Natural killer cell (primary cell): ENCODE measurements around the gene FOXB2. TPM values are rescaled to one million over a fixed set of nuclear protein-coding genes. Genes with fewer than 3 reads are reported as not detected.
"Not testable (repeated sequence)": the region's sequence is repeated elsewhere in the genome, so short reads cannot be mapped to it uniquely, and the experiment has no call there.

Experiments used
- ATAC-seq, 3 donors: fragments of 150-1000 bp in 2 of 3; fragments of 200-7000 bp in 1 of 3; cut with Tn5 transposase; 1 replicate in 1 of 3; 2 replicates in 2 of 3; pipeline ENCODE4 v1.10.0; 2021; ENCODE audit warnings: mild to moderate bottlenecking in 2 of 3, moderate library complexity in 2 of 3
- DNase-seq, 2 donors: peaks; one replicate each; pipeline versions ENCODE4 v3.0.0 to v3.0.0-alpha.2; 2013 to 2021; ENCODE audit warnings: mixed read lengths in 1 of 2
- H3K27ac ChIP-seq: one replicate; pipeline ENCODE4 v1.5.1; 2013; ENCODE audit warnings: mild to moderate bottlenecking, low read length
- H3K27me3 ChIP-seq: one replicate; pipeline ENCODE4 v1.6.1; 2013; ENCODE audit warnings: low read length; ENCODE audit not compliant: control insufficient read depth, insufficient read depth
- H3K36me3 ChIP-seq: one replicate; pipeline ENCODE4 v1.6.1; 2013; ENCODE audit warnings: low read length; ENCODE audit not compliant: control insufficient read depth, insufficient read depth
- H3K4me1 ChIP-seq: one replicate; pipeline ENCODE4 v1.6.1; 2013; ENCODE audit warnings: low read length; ENCODE audit not compliant: control insufficient read depth, insufficient read depth
- H3K4me3 ChIP-seq: one replicate; pipeline ENCODE4 v1.5.1; 2013; ENCODE audit warnings: low read length
- H3K9me3 ChIP-seq: one replicate; pipeline ENCODE4 v1.6.1; 2013; ENCODE audit warnings: low read length; ENCODE audit not compliant: control insufficient read depth, insufficient read depth
- H3K27ac Mint-ChIP-seq, 2 donors: one replicate each; pipeline ENCODE4 v1.8.0; 2022; ENCODE audit warnings: mild to moderate bottlenecking in 2 of 2, mixed read lengths in 2 of 2, moderate library complexity in 1 of 2
- H3K27me3 Mint-ChIP-seq, 2 donors: one replicate each; pipeline ENCODE4 v1.8.0; 2022; ENCODE audit warnings: low read depth in 2 of 2, mixed read lengths in 2 of 2
- H3K36me3 Mint-ChIP-seq: one replicate; pipeline ENCODE4 v1.8.0; 2022; ENCODE audit warnings: mixed read lengths
- H3K4me1 Mint-ChIP-seq, 2 donors: one replicate each; pipeline ENCODE4 v1.8.0; 2022; ENCODE audit warnings: mixed read lengths in 2 of 2
- H3K4me3 Mint-ChIP-seq: one replicate; pipeline ENCODE4 v1.8.0; 2022; ENCODE audit warnings: mild to moderate bottlenecking, moderate library complexity, mixed read lengths
- H3K9me3 Mint-ChIP-seq, 2 donors: one replicate each; pipeline ENCODE4 v1.8.0; 2022; ENCODE audit warnings: mixed read lengths in 2 of 2
- WGBS: methylation state at CpG from one replicate; pipeline ENCODE4 v1.1.7; 2013; ENCODE audit warnings: missing lambda C conversion rate; ENCODE audit not compliant: insufficient coverage; 5-methylcytosine and 5-hydroxymethylcytosine counted together
- intact Hi-C: fragments of 100-400 bp; cut with micrococcal nuclease; formaldehyde crosslinking; loops from one replicate; pipeline ENCODE4 v1.14.2; 2022
- total RNA-seq, 4 donors: library from RNA; stranded (reverse); fragments of 120-200 nt in 1 of 4; gene quantifications; one replicate each; pipeline versions ENCODE4 v1.2.3 to v1.2.4, GENCODE V29; 2013 to 2022
- TF ChIP-seq, protein P1 (sequence below): fragments of 200-600 bp; IDR thresholded peaks from one replicate; pipeline ENCODE4 v1.8.0; 2022; ENCODE audit warnings: antibody characterized with exemption

FOXB2 gene
- total RNA-seq: not detected
- not detected for total RNA-seq (2013)

DNA sequence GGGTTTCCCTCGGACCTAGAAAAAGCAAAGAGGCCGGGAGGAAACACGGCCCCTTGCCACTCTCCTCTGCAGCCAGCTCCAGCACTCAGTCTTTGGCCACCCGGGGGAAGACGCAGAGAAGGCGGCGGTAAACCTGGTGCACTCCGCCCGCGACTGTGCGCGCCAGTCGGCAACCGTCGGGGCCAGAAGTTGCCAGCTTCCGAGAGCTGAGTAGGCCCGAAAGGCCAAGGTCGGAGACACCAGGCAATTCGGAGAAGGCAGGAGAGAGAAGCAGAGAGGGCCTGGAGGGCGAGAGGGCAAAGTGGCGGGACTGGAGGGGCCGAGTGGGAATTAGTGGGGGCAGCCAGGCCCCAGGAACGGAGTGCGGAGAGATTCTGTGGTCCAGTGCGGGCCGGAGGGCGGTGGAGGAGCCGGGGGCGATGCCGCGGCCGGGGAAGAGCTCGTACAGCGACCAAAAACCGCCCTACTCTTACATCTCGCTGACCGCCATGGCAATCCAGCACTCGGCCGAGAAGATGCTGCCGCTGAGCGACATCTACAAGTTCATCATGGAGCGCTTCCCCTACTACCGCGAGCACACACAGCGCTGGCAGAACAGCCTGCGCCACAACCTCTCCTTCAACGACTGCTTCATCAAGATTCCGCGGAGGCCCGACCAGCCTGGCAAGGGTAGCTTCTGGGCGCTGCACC, at the start of gene FOXB2:
TSS of gene FOXB2 (plus strand) at position 420 of the 690 bp plus-strand sequence. CDS start at position 420, 0 bp downstream.
- 15% methylated on average over 51 of the region's 51 CpGs for WGBS
- intact Hi-C loops: no loop called here

DNA sequence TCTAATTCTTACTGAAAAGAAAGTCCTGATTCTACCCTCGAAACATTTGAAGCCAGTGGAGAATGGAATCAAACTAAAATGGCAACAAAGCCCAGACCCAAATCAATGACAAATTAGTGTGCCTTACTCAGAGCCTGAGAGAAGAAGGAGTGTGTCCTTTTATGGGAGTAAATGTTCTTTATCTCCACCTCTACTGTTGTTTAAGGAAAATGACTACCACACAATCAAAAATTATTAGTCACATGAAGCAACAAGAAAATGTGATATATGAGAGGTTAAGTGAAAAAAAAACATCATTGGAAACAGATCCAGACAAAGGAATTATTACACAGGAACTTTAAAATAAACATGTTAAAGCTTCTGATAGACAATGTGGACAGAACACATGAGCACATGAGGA, 49.7 kb upstream of the FOXB2 start:
- Histone ChIP-seq H3K27me3 (no peaks in the 10 kb centered on the region), H3K27ac (no peak overlapping the region), H3K36me3 (no peaks in the 10 kb centered on the region), H3K9me3 (peaks cover 6% of the 10 kb centered on the region), H3K4me1 (no peaks in the 10 kb centered on the region), H3K4me3 (no peak overlapping the region)
- Mint-ChIP-seq H3K27ac (no peak overlapping the region), H3K4me1 (no peaks in the 10 kb centered on the region), H3K36me3 (no peaks in the 10 kb centered on the region), H3K27me3 (peaks cover 0 to 8% of the 10 kb centered on the region in 2 donors), H3K9me3 (peaks cover 2 to 3% of the 10 kb centered on the region in 2 donors), H3K4me3 (no peak overlapping the region)
- DNase-seq (no peak), ATAC-seq (no peak)
- TF ChIP-seq, protein P1, sequence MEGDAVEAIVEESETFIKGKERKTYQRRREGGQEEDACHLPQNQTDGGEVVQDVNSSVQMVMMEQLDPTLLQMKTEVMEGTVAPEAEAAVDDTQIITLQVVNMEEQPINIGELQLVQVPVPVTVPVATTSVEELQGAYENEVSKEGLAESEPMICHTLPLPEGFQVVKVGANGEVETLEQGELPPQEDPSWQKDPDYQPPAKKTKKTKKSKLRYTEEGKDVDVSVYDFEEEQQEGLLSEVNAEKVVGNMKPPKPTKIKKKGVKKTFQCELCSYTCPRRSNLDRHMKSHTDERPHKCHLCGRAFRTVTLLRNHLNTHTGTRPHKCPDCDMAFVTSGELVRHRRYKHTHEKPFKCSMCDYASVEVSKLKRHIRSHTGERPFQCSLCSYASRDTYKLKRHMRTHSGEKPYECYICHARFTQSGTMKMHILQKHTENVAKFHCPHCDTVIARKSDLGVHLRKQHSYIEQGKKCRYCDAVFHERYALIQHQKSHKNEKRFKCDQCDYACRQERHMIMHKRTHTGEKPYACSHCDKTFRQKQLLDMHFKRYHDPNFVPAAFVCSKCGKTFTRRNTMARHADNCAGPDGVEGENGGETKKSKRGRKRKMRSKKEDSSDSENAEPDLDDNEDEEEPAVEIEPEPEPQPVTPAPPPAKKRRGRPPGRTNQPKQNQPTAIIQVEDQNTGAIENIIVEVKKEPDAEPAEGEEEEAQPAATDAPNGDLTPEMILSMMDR: no peak
- WGBS: no CpG with 5 or more reads among the region's 1 CpG
- intact Hi-C loops: no loop called here

More for the DNA sequence above, at the start of gene FOXB2:
- Mint-ChIP-seq H3K27me3 (peaks cover 69 to 70% of the 10 kb centered on the region in 2 donors), H3K27ac (no peak within 1 kb of the TSS), H3K9me3 (no peaks in the 10 kb centered on the region), H3K36me3 (no peaks in the 10 kb centered on the region), H3K4me3 (no peak within 1 kb of the TSS), H3K4me1 (peaks cover 9% of the 10 kb centered on the region in 2 donors)
- H3K27ac ChIP-seq: no peak within 1 kb of the TSS
- H3K4me1 ChIP-seq: peaks cover 9% of the 10 kb centered on the region
- no peak for DNase-seq
- ATAC-seq: no peak
- peaks cover 64% of the 10 kb centered on the region for H3K27me3 ChIP-seq
- peaks cover 7% of the 10 kb centered on the region for H3K9me3 ChIP-seq
- TF ChIP-seq, protein P1: no peak
- H3K4me3 ChIP-seq: no peak within 1 kb of the TSS
- no peaks in the 10 kb centered on the region for H3K36me3 ChIP-seq

DNA sequence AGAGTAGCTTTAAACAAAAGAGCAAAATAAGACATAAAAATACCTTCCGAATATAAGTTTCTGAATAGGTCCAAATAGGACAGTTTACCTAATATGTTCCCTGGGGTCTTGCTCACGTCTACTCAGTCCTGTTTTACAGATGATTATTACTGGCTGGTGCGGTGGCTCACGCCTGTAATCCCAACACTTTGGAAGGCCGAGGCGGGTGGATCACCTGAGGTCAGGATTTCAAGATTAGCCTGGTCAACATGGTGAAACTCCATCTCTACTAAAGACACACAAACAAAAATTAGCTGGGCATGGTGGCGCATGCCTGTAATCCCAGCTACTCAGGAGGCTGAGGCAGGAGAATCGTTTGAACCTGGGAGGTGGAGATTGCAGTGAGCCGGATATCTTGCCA, 40.6 kb upstream of the FOXB2 start:
- H3K27me3 Mint-ChIP-seq: peaks cover 0 to 11% of the 10 kb centered on the region in 2 donors
- H3K4me1 Mint-ChIP-seq, intact Hi-C loops, H3K36me3 Mint-ChIP-seq, H3K27ac Mint-ChIP-seq, H3K9me3 ChIP-seq, H3K27me3 ChIP-seq, H3K4me3 ChIP-seq, H3K9me3 Mint-ChIP-seq, ATAC-seq, H3K36me3 ChIP-seq, H3K4me3 Mint-ChIP-seq, H3K27ac ChIP-seq, H3K4me1 ChIP-seq, DNase-seq: not testable (repeated sequence)
- WGBS: 87% methylated on average over 9 of the region's 9 CpGs

DNA sequence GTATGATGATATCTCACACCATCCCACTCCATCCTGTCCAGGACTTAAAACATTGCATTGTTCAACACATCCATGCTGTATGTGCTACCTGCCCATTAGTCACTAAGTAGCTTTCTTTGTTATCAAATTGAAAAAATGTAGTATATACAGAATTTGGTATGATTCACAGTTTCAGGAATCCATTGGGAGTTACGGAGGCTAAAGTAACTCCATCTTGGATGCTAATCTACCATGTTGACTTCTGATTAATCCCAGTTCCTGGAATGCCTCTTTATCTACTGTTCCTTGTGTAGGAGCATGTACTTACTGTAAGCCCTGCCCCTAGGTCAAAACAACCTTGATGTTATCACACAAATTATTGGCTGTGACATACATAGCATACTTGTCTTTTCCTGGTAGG, 38.9 kb upstream of the FOXB2 start:
- Histone ChIP-seq H3K36me3 (no peaks in the 10 kb centered on the region), H3K27ac (no peak overlapping the region), H3K9me3 (no peaks in the 10 kb centered on the region), H3K4me3 (no peak overlapping the region), H3K27me3 (no peaks in the 10 kb centered on the region), H3K4me1 (no peaks in the 10 kb centered on the region)
- intact Hi-C loops: no loop called here
- H3K4me1 Mint-ChIP-seq: no peaks in the 10 kb centered on the region
- no peak for ATAC-seq
- H3K9me3 Mint-ChIP-seq: peaks cover 0 to 2% of the 10 kb centered on the region in 2 donors
- H3K27ac Mint-ChIP-seq: no peak overlapping the region
- no peak for DNase-seq
- H3K36me3 Mint-ChIP-seq: no peaks in the 10 kb centered on the region
- no peak overlapping the region for H3K4me3 Mint-ChIP-seq
- 88% methylated on average over 1 of the region's 1 CpG for WGBS
- TF ChIP-seq, protein P1: no peak
- peaks cover 0 to 11% of the 10 kb centered on the region in 2 donors for H3K27me3 Mint-ChIP-seq
